Prostate gland (tissue), 2 donors: ENCODE results near the gene DHDH. TPM values are rescaled to one million over a fixed set of nuclear protein-coding genes. Genes with fewer than 3 reads are reported as not detected.
"Not testable (repeated sequence)": the region's sequence is repeated elsewhere in the genome, so short reads cannot be mapped to it uniquely, and the experiment has no call there.

Experiments used
- DNase-seq: peaks from one replicate; pipeline ENCODE4 v3.0.0-alpha.2; 2019; ENCODE audit warnings: low spot score
- H3K27ac ChIP-seq, 2 donors: fragments of 200-600 bp; sonication (generic); 2 replicates each; pipeline ENCODE4 v1.5.1; 2017 to 2019
- H3K27me3 ChIP-seq: fragments of 200-600 bp; sonication (generic); replicated peaks from 2 replicates; pipeline ENCODE4 v1.5.1; 2019; ENCODE audit not compliant: insufficient read depth
- H3K36me3 ChIP-seq, 2 donors: fragments of 200-600 bp; sonication (generic); 1 replicate in 1 of 2; 2 replicates in 1 of 2; pipeline versions ENCODE4 v1.5.1 to v1.8.1; 2017 to 2019
- H3K4me1 ChIP-seq: fragments of 200-600 bp; sonication (generic); replicated peaks from 2 replicates; pipeline ENCODE4 v1.5.1; 2019
- H3K4me3 ChIP-seq, 2 donors: fragments of 200-600 bp; sonication (generic); 2 replicates each; pipeline ENCODE4 v1.5.1; 2017 to 2019
- H3K9me3 ChIP-seq: fragments of 200-600 bp; sonication (generic); 2 replicates; pipeline ENCODE4 v1.5.1; 2017
- POLR2A ChIP-seq: fragments of 450-650 bp; IDR thresholded peaks from one replicate; pipeline ENCODE4 v1.6.1; 2016; ENCODE audit warnings: antibody characterized with exemption, mild to moderate bottlenecking
- POLR2AphosphoS5 ChIP-seq: sonication (generic); formaldehyde crosslinking; IDR thresholded peaks from one replicate; pipeline ENCODE4 v1.6.1; 2017; ENCODE audit warnings: antibody characterized with exemption
- WGBS: methylation state at CpG from one replicate; pipeline ENCODE4 v1.1.5; 2018; 5-methylcytosine and 5-hydroxymethylcytosine counted together
- intact Hi-C: fragments of 100-400 bp; cut with DNase I; formaldehyde crosslinking; loops from one replicate; pipeline ENCODE4 v1.14.2; 2022
- total RNA-seq, 2 donors: library from RNA; depleted of rRNA; stranded (reverse); fragments of >200 nt; gene quantifications; one replicate each; pipeline ENCODE4 v1.1.0, GENCODE V29; 2016
- TF ChIP-seq, protein P1 (sequence below), 4 experiments: fragments of 200-600 bp in 2 of 4; fragments of 450-650 bp in 2 of 4; sonication (generic) in 2 of 4; IDR thresholded peaks; 1 replicate in 3 of 4; 2 replicates in 1 of 4; pipeline ENCODE4 v1.5.1; 2016 to 2019; ENCODE audit warnings: antibody characterized with exemption in 4 of 4, mild to moderate bottlenecking in 2 of 4, moderate library complexity in 2 of 4

The DHDH gene
- total RNA-seq, 2 donors from 2014 or later, result 4.6 to 12.6 TPM

DNA sequence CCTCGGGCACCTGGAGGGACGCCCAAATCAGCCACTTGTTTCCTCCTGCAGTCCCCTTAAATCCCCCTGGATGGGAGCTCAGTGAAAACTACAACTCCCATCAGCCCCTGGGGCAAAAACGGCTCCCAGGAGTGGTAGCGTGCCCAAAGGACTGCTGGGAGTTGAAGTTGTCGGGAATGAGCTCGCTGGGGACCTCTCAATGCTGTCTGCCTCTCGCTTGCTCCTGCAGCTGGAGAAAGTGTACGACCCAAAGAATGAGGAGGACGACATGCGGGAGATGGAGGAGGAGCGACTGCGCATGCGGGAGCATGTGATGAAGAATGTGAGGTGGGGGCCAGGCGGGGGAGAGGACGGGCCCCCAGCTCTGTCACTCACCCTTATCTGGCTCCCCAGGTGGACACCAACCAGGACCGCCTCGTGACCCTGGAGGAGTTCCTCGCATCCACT is 14.7 kb upstream of the DHDH start:
- H3K27ac ChIP-seq, result no peak overlapping the region
- H3K36me3 ChIP-seq, result peaks cover 0 to 1% of the 10 kb centered on the region in 2 donors
- intact Hi-C loops, result no loop called here
- H3K4me3 ChIP-seq, result no peak overlapping the region
- WGBS, result 87% methylated on average over 18 of the region's 18 CpGs
- no peaks in the 10 kb centered on the region for H3K27me3 ChIP-seq
- H3K4me1 ChIP-seq, result no peaks in the 10 kb centered on the region
- DNase-seq, result no peak
- no peaks in the 10 kb centered on the region for H3K9me3 ChIP-seq
- no peak for TF ChIP-seq POLR2A
- TF ChIP-seq, protein P1, sequence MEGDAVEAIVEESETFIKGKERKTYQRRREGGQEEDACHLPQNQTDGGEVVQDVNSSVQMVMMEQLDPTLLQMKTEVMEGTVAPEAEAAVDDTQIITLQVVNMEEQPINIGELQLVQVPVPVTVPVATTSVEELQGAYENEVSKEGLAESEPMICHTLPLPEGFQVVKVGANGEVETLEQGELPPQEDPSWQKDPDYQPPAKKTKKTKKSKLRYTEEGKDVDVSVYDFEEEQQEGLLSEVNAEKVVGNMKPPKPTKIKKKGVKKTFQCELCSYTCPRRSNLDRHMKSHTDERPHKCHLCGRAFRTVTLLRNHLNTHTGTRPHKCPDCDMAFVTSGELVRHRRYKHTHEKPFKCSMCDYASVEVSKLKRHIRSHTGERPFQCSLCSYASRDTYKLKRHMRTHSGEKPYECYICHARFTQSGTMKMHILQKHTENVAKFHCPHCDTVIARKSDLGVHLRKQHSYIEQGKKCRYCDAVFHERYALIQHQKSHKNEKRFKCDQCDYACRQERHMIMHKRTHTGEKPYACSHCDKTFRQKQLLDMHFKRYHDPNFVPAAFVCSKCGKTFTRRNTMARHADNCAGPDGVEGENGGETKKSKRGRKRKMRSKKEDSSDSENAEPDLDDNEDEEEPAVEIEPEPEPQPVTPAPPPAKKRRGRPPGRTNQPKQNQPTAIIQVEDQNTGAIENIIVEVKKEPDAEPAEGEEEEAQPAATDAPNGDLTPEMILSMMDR (IDR thresholded peaks at IDR 0.05), result no peak
- no peak for TF ChIP-seq POLR2AphosphoS5

DNA sequence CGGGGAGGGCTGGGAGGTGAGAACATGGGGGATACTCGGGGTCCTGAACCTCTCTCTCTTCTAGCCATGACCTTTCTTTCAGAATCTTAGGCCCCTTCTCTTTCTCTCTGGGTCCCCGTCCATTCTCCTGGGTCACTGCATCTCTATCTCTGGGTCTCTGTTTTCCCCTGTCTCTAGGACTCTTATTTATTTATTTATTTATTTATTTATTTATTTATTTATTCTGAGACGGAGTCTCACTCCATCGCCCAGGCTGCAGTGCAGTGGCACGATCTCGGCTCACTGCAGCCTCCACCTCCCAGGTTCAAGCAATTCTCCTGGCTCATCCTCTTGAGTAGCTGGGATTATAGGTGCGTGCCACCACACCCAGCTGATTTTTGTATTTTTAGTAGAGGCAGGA is 14.2 kb upstream of the DHDH start:
- H3K27ac ChIP-seq, H3K4me3 ChIP-seq, H3K27me3 ChIP-seq, H3K9me3 ChIP-seq, H3K4me1 ChIP-seq, intact Hi-C loops, DNase-seq, H3K36me3 ChIP-seq: not testable (repeated sequence)
- WGBS, result 94% methylated on average over 8 of the region's 8 CpGs

DNA sequence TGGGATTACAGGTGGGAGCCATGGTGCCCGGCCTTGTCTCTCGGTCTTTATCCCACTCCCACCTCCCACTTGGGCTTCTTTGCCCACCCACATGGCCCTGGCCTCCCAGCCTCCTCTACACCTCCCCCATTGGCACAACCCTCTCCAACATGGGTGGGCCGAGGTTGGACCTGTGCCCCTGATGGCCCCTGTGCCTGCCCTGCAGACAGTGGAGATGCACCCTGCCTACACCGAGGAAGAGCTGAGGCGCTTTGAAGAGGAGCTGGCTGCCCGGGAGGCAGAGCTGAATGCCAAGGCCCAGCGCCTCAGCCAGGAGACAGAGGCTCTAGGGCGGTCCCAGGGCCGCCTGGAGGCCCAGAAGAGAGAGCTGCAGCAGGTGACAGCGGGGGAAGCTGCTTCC is 12.6 kb upstream of the DHDH start:
- H3K36me3 ChIP-seq, result no peaks in the 10 kb centered on the region
- 86% methylated on average over 10 of the region's 10 CpGs for WGBS
- H3K4me3 ChIP-seq, result no peak overlapping the region
- no peak for DNase-seq
- TF ChIP-seq, protein P1 (IDR thresholded peaks at IDR 0.05), result no peak
- TF ChIP-seq POLR2A, result no peak
- no peak for TF ChIP-seq POLR2AphosphoS5
- no peaks in the 10 kb centered on the region for H3K4me1 ChIP-seq
- H3K27ac ChIP-seq, result no peak overlapping the region
- intact Hi-C loops, result no loop called here
- H3K27me3 ChIP-seq, result no peaks in the 10 kb centered on the region
- H3K9me3 ChIP-seq, result no peaks in the 10 kb centered on the region

DNA sequence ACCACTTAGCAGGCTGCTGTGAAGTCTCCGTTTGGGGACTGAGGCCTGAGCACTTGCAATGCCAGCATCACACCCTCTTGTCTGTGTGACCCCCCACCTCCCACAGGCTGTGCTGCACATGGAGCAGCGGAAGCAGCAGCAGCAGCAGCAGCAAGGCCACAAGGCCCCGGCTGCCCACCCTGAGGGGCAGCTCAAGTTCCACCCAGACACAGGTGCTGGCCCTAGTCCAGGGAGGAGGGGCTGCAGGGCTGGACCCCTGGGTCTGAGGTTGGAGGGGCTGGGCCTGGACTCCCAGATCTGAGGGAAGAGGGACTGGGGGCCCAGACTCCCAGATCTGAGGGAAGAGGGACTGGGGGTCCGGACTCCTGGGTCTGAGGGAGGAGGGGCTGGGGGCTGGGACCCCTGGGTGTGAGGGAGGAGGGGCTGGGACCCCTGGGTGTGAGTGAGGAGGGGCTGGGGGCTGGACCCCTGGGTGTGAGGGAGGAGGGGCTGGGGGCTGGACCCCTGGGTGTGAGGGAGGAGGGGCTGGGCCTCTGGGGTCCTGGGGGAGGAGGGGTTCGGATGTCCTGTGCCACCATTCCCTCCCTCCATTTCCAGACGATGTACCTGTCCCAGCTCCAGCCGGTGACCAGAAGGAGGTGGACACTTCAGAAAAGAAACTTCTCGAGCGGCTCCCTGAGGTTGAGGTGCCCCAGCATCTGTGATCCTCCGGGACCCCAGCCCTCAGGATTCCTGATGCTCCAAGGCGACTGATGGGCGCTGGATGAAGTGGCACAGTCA is 11.6 kb upstream of the DHDH start:
- Histone ChIP-seq H3K9me3 (no peaks in the 10 kb centered on the region), H3K4me3 (no peak overlapping the region), H3K4me1 (no peaks in the 10 kb centered on the region), H3K27me3 (no peaks in the 10 kb centered on the region), H3K27ac (no peak overlapping the region), H3K36me3 (no peaks in the 10 kb centered on the region)
- intact Hi-C loops, result no loop called here
- no peak for DNase-seq
- TF ChIP-seq POLR2A (no peak), POLR2AphosphoS5 (no peak)
- TF ChIP-seq, protein P1 (IDR thresholded peaks at IDR 0.05), result no peak
- WGBS, result 88% methylated on average over 9 of the region's 12 CpGs

DNA sequence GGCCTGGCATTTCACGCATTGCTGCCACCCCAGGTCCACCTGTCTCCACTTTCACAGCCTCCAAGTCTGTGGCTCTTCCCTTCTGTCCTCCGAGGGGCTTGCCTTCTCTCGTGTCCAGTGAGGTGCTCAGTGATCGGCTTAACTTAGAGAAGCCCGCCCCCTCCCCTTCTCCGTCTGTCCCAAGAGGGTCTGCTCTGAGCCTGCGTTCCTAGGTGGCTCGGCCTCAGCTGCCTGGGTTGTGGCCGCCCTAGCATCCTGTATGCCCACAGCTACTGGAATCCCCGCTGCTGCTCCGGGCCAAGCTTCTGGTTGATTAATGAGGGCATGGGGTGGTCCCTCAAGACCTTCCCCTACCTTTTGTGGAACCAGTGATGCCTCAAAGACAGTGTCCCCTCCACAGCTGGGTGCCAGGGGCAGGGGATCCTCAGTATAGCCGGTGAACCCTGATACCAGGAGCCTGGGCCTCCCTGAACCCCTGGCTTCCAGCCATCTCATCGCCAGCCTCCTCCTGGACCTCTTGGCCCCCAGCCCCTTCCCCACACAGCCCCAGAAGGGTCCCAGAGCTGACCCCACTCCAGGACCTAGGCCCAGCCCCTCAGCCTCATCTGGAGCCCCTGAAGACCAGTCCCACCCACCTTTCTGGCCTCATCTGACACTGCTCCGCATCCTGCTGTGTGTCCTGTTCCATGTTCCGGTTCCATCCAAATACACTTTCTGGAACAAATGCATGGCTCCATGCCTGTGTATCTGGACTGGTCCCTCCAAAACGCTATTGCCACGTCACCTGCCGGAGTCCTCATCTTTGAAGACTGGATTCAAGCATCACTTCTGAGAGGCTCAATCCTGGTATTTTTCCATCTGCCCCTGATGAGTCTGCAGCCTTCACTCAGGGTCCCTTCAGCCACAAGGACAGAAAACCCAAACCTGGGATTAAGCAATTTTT is 10.7 kb upstream of the DHDH start:
- H3K4me3 ChIP-seq, result no peak overlapping the region
- H3K27me3 ChIP-seq, result no peaks in the 10 kb centered on the region
- no peaks in the 10 kb centered on the region for H3K36me3 ChIP-seq
- H3K9me3 ChIP-seq, result no peaks in the 10 kb centered on the region
- WGBS, result 86% methylated on average over 18 of the region's 18 CpGs
- H3K27ac ChIP-seq, result peak overlapping the region in 1 of 2 donors; percentile 19
- DNase-seq, result no peak
- TF ChIP-seq, protein P1 (IDR thresholded peaks at IDR 0.05), result no peak
- TF ChIP-seq POLR2A, result no peak
- TF ChIP-seq POLR2AphosphoS5, result no peak
- H3K4me1 ChIP-seq, result no peaks in the 10 kb centered on the region
- intact Hi-C loops, result no loop called here
